Activated naive CD4-positive, alpha-beta T cell treated with anti-CD3 and anti-CD28 coated beads, Interleukin-2, amount 50 U/mL, for 72 hours (primary cell): ENCODE measurements around the gene BACE1-AS. TPM values are rescaled to one million over a fixed set of nuclear protein-coding genes. Genes with fewer than 3 reads are reported as not detected.
"Not testable (repeated sequence)": the region's sequence is repeated elsewhere in the genome, so short reads cannot be mapped to it uniquely, and the experiment has no call there.

Experiments used
- ATAC-seq, 2 donors: fragments of 150-1000 bp; cut with Tn5 transposase; 2 replicates each; pipeline ENCODE4 v1.10.0; 2021; ENCODE audit warnings: mild to moderate bottlenecking in 2 of 2, moderate library complexity in 2 of 2
- DNase-seq, 2 donors: peaks; one replicate each; pipeline ENCODE4 v3.0.0; 2021 to 2022; ENCODE audit warnings: low spot score in 2 of 2
- H3K27ac Mint-ChIP-seq, 2 donors: one replicate each; pipeline ENCODE4 v1.8.0; 2022; ENCODE audit warnings: mild to moderate bottlenecking in 2 of 2, mixed read lengths in 2 of 2
- H3K36me3 Mint-ChIP-seq, 2 donors: one replicate each; pipeline ENCODE4 v1.8.0; 2022; ENCODE audit warnings: mixed read lengths in 2 of 2
- H3K9me3 Mint-ChIP-seq, 2 donors: one replicate each; pipeline ENCODE4 v1.8.0; 2022; ENCODE audit warnings: mixed read lengths in 2 of 2
- total RNA-seq, 2 donors: library from RNA; stranded (reverse); gene quantifications; one replicate each; pipeline ENCODE4 v1.2.3, GENCODE V29; 2022

The BACE1-AS gene
- total RNA-seq, 2 donors from 2014 or later = 3.1 to 7.0 TPM

DNA sequence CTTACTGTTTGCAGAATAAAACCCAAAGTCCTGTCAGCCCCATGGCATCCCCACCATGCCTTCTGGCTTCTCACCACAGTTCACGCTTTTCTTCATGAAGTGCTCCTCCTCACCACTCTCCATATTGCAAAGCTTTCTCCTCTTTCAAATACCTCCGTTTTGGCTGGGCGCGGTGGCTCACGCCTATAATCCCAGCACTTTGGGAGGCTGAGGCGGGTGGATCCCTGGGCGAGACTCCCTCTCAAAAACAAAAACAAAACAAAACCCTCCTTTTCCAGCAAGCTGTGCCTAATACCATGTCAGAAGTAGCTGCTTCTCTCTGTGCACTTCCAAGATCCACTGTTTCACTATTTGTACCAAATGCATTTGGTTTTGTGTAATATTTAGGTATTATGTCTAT lies 18.2 kb downstream of the BACE1-AS start:
- H3K36me3 Mint-ChIP-seq = no peaks in the 10 kb centered on the region
- H3K27ac Mint-ChIP-seq = no peak overlapping the region
- ATAC-seq (no peak), DNase-seq (no peak)
- H3K9me3 Mint-ChIP-seq = no peaks in the 10 kb centered on the region

DNA sequence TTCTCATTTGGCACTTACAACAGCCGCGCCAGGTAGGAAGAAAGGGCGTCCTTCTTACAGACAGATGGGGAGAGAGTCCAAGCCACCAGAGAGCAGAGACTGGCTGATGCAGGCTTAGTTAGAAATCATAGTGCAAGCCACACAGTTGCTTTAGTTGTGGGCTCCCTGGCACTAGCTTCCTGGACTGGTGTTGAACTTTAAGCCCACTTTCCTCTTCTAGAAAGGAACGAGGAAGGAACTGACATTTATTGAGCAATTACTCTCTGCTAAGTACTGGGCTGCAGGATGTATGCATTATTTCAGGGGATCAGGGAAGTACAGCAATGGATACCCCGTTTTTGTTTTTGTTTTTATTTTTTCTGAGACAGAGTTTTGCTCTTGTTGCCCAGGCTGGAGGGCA lies 21.9 kb downstream of the BACE1-AS start:
- DNase-seq (no peak), ATAC-seq (no peak)
- Mint-ChIP-seq H3K9me3 (no peaks in the 10 kb centered on the region), H3K36me3 (peaks cover 0 to 7% of the 10 kb centered on the region in 2 donors), H3K27ac (no peak overlapping the region)

DNA sequence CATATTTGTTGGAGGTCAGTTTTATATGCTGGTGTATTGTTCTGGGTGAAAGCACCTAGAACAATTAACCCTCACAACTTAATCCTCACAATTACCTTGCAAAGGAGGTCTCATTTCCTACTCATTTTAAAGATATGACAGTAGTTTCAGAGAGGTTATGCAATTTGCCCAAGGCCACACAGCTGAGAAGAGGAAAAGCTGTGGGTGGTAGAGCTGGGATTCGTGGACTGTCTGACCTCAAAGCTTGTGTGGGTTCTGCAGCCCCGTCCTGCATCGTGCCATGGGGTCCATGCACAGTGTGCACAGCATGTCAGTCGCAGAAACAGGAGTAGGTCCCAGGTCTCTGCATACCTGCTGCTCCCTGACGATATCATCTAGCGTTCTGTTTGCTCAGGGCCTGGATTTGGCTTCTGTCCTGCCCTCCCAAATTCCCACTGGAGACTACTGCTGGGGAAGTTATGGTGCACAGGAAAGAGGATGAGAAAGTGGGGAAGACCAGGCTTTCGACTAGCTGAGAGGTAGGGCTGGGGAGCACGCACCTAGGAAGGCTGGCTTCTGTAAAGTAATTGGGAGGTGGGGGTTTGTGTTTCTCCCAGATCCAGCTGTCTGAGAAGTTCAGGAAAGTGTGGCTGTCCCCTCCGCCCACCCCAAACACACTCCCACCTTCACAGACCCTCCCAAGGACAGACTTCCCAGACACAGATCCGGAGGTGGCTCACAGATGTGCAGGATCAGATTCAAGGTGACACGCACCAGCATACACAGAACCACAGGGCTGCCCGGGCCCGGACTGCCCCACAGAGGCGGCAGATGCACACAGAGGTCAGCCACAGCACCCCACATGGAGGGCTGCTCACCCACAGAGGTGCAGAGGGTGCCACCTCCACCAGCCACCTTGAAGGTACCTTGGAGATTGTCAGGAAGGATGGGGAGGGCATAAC lies 23.0 kb downstream of the BACE1-AS start:
- DNase-seq (no peak), ATAC-seq (no peak)
- Mint-ChIP-seq H3K9me3 (no peaks in the 10 kb centered on the region), H3K27ac (no peak overlapping the region), H3K36me3 (peaks cover 0 to 7% of the 10 kb centered on the region in 2 donors)

DNA sequence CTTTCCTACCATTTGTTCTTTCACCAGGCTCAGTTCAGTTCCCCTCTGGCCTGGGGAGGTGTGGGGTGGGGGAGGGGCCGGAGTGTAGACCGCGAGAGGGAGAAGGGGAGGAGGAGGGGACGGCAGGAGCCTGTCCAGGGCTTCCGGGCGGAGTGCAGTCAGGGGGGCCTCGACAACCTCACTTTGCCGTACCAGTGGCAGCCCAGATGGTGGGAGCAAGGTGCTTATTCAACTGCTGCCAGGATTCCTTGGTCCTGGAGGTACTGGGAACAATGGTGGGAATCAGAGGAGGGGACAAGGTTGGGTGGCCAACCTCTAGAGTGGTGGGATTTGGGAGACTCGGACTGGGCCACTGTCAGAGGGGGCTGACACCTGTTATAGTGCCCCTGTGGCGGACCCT lies 23.7 kb downstream of the BACE1-AS start:
- DNase-seq (no peak), ATAC-seq (no peak)
- Mint-ChIP-seq H3K27ac (no peak overlapping the region), H3K36me3 (peaks cover 0 to 7% of the 10 kb centered on the region in 2 donors), H3K9me3 (no peaks in the 10 kb centered on the region)

DNA sequence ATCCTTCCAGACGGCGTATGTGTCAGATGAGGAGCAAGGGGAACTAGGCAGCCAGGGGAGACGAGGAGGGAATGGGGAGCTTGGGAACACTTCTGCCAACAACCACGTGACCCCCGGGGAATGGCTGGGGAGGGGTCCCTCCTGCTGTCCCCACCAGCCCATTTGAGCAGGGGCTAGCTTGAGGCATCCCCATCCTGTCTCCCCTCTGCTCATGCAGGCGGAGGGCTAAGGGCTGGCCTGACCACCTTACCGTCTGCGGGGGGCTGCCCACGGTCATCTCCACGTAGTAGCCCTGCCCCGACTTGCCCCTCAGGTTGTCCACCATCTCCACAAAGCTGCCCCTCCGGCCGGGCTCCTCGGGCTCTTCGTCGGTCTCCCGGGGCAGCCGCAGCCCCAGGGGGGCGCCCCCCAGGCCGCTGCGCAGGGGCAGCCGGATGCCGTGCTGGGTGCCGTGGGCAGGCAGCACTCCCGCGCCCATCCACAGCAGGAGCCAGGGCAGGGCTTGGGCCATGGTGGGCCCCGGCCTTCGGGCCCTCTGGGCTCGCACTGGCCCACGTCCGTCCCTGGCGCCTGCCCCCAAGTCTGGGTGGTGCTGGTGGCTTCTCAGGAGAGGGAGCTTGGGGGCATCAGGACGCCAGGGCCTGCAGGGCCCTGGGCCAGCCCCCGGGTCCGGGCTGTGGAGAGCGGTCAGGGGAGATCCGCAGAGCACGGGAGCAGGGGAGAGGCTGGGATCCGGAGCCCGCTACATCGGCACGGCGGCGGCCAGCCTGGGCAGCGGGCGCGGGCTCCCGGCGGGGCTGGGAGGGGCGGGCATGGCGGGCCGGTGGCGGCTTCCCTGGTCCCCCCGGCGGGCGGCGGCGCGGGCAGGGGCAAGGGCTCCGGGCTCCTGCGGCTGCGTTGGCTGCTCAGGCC lies 24.4 kb downstream of the BACE1-AS start:
- no peaks in the 10 kb centered on the region for H3K9me3 Mint-ChIP-seq
- ATAC-seq (peak; percentile 69 to 70), DNase-seq (peak in 1 of 2 donors; percentile 17)
- peaks cover 0 to 7% of the 10 kb centered on the region in 2 donors for H3K36me3 Mint-ChIP-seq
- H3K27ac Mint-ChIP-seq = no peak overlapping the region

DNA sequence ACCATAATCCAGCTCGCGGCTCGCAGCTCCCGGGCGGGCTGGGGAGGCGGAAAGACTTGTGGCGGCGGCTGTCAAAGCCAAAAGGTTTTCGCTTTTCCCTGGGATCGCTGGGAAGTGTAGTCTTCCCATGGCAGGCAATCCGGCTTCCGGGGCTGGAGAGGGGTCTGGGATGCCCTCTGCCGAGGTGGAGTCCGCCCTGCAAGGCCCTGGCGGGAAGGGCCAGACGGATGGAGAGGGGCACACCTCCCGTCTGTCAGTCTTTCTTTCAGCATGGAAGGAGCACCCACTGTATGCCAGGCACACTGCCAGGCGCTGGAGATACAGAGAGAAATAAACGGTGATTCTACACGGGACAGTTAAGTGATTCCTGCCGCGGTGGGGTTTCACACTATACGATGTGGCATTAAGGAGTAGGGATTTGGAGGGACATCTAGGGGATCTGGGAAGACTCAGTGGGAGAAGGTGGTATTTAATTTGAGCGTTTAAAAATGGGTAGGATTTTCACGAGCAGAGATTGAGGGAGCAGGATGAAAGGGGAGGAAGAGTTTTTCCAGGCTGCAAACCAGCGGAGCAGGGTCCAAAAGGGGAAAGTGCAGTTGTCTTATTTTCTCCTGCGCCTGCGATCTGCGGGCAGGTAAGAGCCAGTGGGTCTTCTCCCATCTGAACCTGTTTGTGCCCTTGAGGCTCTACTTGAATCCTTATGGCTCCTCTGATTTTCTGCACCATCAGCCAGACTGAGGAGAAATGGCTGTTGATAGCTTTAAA lies 25.2 kb downstream of the BACE1-AS start, which contains the start of gene BACE1:
Gene BACE1, minus strand, starts transcription at position 60 of the 765 bp plus-strand sequence. CDS start 461 bp downstream, outside the sequence.
- H3K9me3 Mint-ChIP-seq = no peaks in the 10 kb centered on the region
- DNase-seq = no peak
- peaks cover 0 to 7% of the 10 kb centered on the region in 2 donors for H3K36me3 Mint-ChIP-seq
- no peak within 1 kb of the TSS for H3K27ac Mint-ChIP-seq
- peak; percentile 9 to 26 for ATAC-seq

DNA sequence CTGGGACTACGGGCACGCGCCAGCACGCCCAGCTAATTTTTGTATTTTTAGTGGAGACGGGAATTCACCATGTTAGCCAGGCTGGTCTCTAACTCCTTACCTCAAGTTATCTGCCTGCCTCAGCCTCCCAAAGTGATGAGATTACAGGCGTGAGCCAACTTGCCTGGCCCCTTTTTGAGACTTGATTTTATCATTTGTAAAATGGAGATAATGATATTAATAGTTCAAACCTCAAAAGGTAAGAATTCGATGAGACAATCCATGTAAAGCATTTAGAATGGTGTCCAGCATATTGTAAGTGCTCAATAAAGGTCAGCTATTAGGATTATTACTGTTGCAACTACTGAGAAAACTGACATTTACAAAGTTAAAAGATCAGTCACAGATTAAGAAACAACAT lies 27.6 kb downstream of the BACE1-AS start:
- no peak for ATAC-seq
- Mint-ChIP-seq H3K27ac (no peak overlapping the region), H3K36me3 (peaks cover 0 to 7% of the 10 kb centered on the region in 2 donors), H3K9me3 (no peaks in the 10 kb centered on the region)
- DNase-seq = no peak

DNA sequence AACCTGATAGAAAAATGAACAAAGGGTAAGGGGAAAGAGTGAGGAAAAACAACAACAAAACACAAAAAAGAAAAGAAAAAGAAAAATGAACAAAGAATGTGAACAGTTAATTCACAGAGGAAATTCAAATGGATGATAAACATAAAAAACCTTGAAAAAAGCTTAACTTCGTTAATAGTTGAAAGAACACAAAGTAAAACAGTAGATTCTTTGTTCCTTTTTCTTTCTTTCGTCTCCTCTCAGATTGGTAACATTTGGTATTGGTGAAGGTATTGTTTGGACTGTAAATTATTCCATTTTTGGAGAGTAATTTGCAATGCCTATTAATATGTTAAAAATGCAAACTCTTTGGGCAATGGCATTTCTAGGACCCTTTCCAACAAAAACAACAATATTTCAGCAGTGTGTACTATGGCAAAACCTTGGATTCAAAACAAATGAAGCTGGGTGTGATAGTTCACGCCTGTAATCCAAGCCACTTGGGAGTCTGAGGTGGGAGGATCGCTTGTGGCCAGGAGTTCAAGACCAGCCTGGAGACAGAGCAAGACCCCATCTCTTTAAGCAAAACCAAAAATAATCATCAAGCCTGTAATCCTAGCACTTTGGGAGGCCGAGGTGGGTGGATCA lies 28.2 kb downstream of the BACE1-AS start:
- Mint-ChIP-seq H3K9me3 (no peaks in the 10 kb centered on the region), H3K36me3 (peaks cover 0 to 7% of the 10 kb centered on the region in 2 donors)
- ATAC-seq = no peak

DNA sequence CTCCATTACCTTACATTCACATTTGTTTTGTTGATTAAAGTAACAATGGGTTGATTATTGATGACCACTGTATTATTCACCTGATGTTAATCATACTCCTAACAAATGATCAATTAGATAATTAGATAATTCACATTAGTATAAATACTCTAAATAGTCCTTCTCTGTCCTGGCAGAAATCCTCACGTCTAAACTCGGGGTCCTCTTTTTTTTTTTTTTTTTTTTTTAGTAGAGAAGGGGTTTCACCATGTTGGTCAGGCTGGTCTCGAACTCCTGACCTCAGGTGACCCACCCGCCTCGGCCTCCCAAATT lies 36.1 kb downstream of the BACE1-AS start:
- H3K27ac Mint-ChIP-seq, H3K9me3 Mint-ChIP-seq, H3K36me3 Mint-ChIP-seq, DNase-seq, ATAC-seq: not testable (repeated sequence)

More for the DNA sequence above, 28.2 kb downstream of the BACE1-AS start:
- DNase-seq = no peak
- H3K27ac Mint-ChIP-seq = no peak overlapping the region

DNA sequence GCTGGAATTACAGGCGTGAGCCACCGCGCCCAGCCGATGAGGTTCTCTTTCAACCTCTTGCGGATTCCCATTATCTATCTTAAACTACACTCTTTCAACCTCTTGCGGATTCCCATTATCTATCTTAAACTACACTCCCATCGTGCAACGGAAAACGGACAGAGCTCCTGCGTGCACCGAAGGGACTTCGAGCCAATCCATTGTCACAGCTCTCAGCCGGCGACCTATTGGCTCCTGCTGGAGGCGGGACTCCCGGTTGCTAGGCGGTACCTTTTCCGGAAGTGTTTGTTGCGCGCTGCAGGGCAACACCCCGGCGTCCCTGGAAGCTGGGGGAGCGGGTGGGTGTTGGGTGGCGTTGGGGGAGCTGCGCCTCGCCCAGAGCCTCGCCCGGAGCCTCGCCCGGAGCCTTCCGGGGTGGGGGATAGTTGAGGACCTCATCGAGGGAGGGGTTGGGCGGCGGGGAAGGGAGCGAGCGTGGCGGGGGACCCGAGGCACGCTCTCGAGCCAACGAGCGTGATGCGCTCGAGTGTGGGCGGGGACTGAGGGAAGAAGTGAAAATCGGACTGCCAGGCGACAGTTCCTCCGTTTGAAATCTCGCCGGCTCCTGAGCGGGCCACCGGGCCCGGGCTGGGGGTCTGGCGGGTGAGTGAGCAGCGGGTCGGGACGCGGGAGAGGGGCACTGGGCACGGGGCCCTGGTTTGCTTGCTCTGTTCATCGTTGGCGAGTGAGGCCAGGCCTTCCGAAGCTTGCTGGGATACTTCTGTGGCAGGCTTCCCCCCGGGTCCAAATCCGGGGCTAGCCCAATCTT lies 36.6 kb downstream of the BACE1-AS start, which contains the start of gene CEP164:
Gene CEP164, plus strand, starts transcription at position 288 of the 808 bp plus-strand sequence. CDS start 10,733 bp downstream, outside the sequence.
- ATAC-seq = peak; percentile 98 to 99
- no peak within 1 kb of the TSS for H3K27ac Mint-ChIP-seq

DNA sequence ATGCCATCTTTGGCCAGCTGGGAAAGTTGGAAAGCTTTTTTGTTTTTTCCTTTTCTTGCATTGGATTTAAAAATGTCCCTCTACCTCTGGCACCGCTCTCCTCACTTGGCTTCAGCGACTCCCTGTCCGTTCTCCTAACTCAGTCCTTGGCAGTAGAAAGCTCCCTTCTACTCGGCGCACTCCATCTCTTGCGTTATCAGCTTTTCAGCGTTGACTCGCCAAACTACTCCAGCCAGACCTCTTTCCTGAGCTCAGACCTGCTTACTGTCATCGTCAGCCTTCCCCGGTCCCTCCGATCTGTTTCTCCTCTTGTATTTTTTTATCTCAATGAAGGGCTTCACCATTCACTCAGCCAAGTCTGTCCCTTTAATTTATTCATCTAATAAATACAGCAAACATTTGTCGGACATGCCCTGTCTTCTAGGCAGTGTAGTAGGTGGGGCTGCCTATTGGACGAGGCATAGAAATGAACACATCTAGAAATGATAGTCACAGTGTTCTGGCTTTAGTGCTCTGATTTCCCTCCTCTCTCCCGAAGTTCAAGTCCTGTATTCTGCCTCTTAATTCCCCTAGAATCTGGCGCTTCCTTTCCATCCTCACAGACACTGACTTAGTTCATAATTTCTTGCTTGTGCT lies 37.3 kb downstream of the BACE1-AS start:
- DNase-seq (no peak), ATAC-seq (peak in 1 of 2 donors; percentile 1)
- Mint-ChIP-seq H3K36me3 (no peaks in the 10 kb centered on the region), H3K9me3 (no peaks in the 10 kb centered on the region), H3K27ac (no peak overlapping the region)

More for the DNA sequence above, 36.6 kb downstream of the BACE1-AS start, which contains the start of gene CEP164:
- peak; percentile 86 to 95 for DNase-seq
- Mint-ChIP-seq H3K9me3 (no peaks in the 10 kb centered on the region), H3K36me3 (no peaks in the 10 kb centered on the region)

DNA sequence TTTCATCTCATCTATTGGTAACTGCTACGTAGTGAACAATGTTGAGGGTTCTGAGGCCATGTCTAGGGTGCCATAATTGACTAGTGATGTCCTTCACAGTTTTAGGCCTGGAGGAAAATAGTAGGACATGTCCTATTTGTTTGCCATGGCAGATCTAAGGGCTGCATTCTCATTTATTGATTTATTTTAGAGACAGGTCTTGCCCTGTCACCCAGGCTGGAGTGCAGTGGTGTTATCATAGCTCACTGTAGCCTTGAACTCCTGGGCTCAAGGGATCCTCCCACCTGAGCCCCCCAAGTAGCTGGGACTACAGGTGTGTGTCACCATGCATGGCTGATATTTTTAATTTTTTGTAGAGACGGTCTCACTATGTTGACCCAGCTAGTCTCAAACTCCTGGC lies 41.7 kb downstream of the BACE1-AS start:
- no peaks in the 10 kb centered on the region for H3K9me3 Mint-ChIP-seq

DNA sequence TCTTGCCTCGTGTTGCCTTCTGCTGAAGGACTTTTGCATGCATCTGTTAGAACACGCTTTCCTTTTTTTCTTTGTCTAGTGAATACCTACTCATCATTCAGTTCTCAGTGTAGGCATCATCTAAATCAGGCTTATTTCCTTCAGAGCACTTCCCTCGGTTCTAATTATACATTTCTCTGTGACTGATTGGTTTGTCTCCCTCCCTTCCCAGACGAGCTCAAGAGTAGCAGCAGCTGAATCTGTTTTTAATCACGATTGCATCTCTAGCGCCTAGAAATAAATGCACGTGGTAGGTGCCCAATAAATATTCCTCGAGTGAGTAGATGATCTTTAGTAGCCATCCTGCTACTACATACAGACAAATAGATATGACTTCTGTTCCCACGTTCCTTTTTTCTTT lies 42.8 kb downstream of the BACE1-AS start:
- Mint-ChIP-seq H3K36me3 (no peaks in the 10 kb centered on the region), H3K9me3 (no peaks in the 10 kb centered on the region), H3K27ac (no peak overlapping the region)
- DNase-seq = no peak
- no peak for ATAC-seq

More for the DNA sequence above, 41.7 kb downstream of the BACE1-AS start:
- no peaks in the 10 kb centered on the region for H3K36me3 Mint-ChIP-seq
- DNase-seq = peak in 1 of 2 donors; percentile 16
- no peak for ATAC-seq
- peak overlapping the region in 1 of 2 donors; percentile 45 for H3K27ac Mint-ChIP-seq

DNA sequence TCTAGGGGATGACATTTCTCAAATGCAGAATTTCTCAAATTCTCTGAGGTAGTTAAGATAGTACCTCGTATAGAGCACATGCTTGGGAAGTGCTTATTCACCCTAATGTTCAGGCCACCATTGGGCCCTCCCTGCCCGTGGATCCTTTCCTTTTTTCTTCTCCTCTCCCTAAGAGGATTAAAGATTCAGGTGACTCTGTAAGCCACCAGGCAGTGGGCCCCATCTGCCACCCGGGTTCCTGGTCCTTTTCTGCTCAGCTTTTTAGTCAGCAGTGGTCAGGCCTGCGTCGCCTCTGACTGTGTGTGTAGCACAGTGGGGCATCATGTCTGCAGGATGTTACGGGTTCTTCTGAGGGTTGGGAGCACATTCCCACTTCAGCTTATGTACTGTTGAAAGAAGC lies 43.8 kb downstream of the BACE1-AS start:
- ATAC-seq = no peak
- Mint-ChIP-seq H3K27ac (no peak overlapping the region), H3K9me3 (no peaks in the 10 kb centered on the region), H3K36me3 (no peaks in the 10 kb centered on the region)
- peak in 1 of 2 donors; percentile 49 for DNase-seq

DNA sequence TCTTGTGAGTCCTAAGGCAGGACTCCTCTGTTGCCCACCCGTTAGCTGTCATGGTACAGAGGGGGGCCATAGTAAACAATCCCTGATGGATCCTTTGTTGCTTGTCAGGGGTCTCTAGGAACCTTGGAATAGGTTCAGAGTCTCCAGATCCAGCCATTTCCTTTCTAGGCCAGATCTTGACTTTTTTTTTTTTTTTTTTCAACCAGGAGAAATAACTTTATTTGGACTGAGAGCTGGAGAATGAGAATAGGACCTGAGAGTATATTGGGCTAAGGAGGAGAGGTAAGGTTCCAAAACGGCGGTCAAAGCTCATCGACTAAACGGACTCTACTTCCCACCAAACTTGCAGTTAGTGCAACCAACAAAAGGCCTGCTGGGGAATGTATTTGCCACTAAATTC lies 44.3 kb downstream of the BACE1-AS start:
- Mint-ChIP-seq H3K36me3 (peaks cover 0 to 3% of the 10 kb centered on the region in 2 donors), H3K27ac (no peak overlapping the region), H3K9me3 (no peaks in the 10 kb centered on the region)
- ATAC-seq (no peak), DNase-seq (no peak)
